Measurements from ENCODE around the gene ANGPTL2. TPM values are rescaled to one million over a fixed set of nuclear protein-coding genes. Genes with fewer than 3 reads are reported as not detected.

ANGPTL2 gene
- total RNA-seq, 1 experiment from 2014 or later: 0.20 TPM

- intact Hi-C loops (cut with micrococcal nuclease): no loop called here
- no TSS peak for BruUV-seq (replicated peaks)
- Histone ChIP-seq H3K27me3 (ENCODE audit: insufficient read depth, low read length) (no peaks in the 10 kb centered on the region), H3K4me3 (replicated peaks in 1 of 2; ENCODE audit: low read depth in 1 of 2, low read length in 2 of 2) (no peak overlapping the region), H4K20me1 (ENCODE audit: insufficient read depth) (no peaks in the 10 kb centered on the region), H3K36me3 (ENCODE audit: control insufficient read depth in 1 of 2, insufficient read depth in 2 of 2, low read length in 2 of 2) (no peaks in the 10 kb centered on the region), H2AFZ (ENCODE audit: low read depth, low read length, poor library complexity, severe bottlenecking) (no peak overlapping the region), H3K4me2 (ENCODE audit: low read length) (no peak overlapping the region), H3K4me1 (ENCODE audit: control insufficient read depth in 1 of 2, insufficient read depth in 2 of 2, low read length in 2 of 2) (no peaks in the 10 kb centered on the region), H3K79me2 (ENCODE audit: insufficient read depth, low read length) (no peaks in the 10 kb centered on the region), H3K9me3 (ENCODE audit: control insufficient read depth in 1 of 2, insufficient read depth in 1 of 2, low read depth in 1 of 2, low read length in 2 of 2) (no peaks in the 10 kb centered on the region), H3K9me2 (ENCODE audit: insufficient read depth) (no peaks in the 10 kb centered on the region), H3K9ac (ENCODE audit: low read length) (no peak overlapping the region), H3K27ac (ENCODE audit: low read depth, low read length) (no peak overlapping the region)
- RAD21 ChIA-PET (ENCODE audit: low non-redundant PET in 1 of 2, low total read pairs in 2 of 2, uncharacterized antibody in 2 of 2, unreplicated experiment in 2 of 2): no interaction called here
- POLR2A ChIA-PET: no interaction called here
- TF ChIP-seq SP1 (IDR thresholded peaks at IDR 0.05; ENCODE audit: low read depth) (no peak), POLR2AphosphoS5 (IDR thresholded peaks at IDR 0.05; ENCODE audit: low read depth, low read length) (no peak), REST (IDR thresholded peaks at IDR 0.05; ENCODE audit: low read depth) (no peak), SRF (IDR thresholded peaks at IDR 0.05; ENCODE audit: low read depth) (no peak), ZFX (IDR thresholded peaks at IDR 0.05) (no peak), EZH2phosphoT487 (IDR thresholded peaks at IDR 0.05; ENCODE audit: borderline replicate concordance) (no peak), CEBPB (IDR thresholded peaks at IDR 0.05; ENCODE audit: low read depth) (no peak), RAD21 (IDR thresholded peaks at IDR 0.05; ENCODE audit: low read depth) (no peak), POLR2A (IDR thresholded peaks at IDR 0.05; ENCODE audit: borderline replicate concordance, extremely low read depth, insufficient read depth, insufficient read length) (no peak), YY1 (IDR thresholded peaks at IDR 0.05; ENCODE audit: extremely low read depth, insufficient replicate concordance, low read depth, low read length) (no peak), CTCF (IDR thresholded peaks at IDR 0.05 in 2 of 3, conservative IDR thresholded peaks at IDR 0.05 in 1 of 3; ENCODE audit: borderline replicate concordance in 1 of 3, insufficient read depth in 1 of 3, low read depth in 2 of 3, low read length in 2 of 3) (no peak), SIN3A (IDR thresholded peaks at IDR 0.05; ENCODE audit: low read depth) (no peak), ELF1 (IDR thresholded peaks at IDR 0.05; ENCODE audit: borderline replicate concordance, low read depth) (no peak), CBX3 (IDR thresholded peaks at IDR 0.05; ENCODE audit: low read depth) (no peak)
- CTCF ChIA-PET: no interaction called here
- ATAC-seq (no peak), DNase-seq (ENCODE audit: low read depth, low spot score) (no peak)
Measured at GRCh38 chr9:127038531-127038930, 83.9 kb downstream of the ANGPTL2 start.

Other genes with a start within 250 kb of the ANGPTL2 start
- 7.6 TPM for gene RALGPS1, start 207.9 kb downstream of the ANGPTL2 start, total RNA-seq (2021; ENCODE audit: unreplicated experiment)
- gene GARNL3, start 142.1 kb upstream of the ANGPTL2 start, total RNA-seq (2021; ENCODE audit: unreplicated experiment): 8.8 TPM

All from HCT116 (cell line).